Glomerular endothelial cell (primary cell): ENCODE results near the gene ZNF740. TPM values are rescaled to one million over a fixed set of nuclear protein-coding genes. Genes with fewer than 3 reads are reported as not detected.
"Not testable (repeated sequence)": the region's sequence is repeated elsewhere in the genome, so short reads cannot be mapped to it uniquely, and the experiment has no call there.

Experiments used
- DNase-seq: peaks from one replicate; pipeline ENCODE4 v3.0.0-alpha.2; 2011; ENCODE audit warnings: low read depth, low spot score; ENCODE audit errors: extremely low read depth
- total RNA-seq: library from RNA; depleted of rRNA; stranded (reverse); fragments of >200 nt; gene quantifications from 2 replicates; pipeline ENCODE4 v1.2.3, GENCODE V29; 2015

The ZNF740 gene
- total RNA-seq, 1 donor from 2014 or later, result 9.2 TPM

GRCh38 chr12:53172352-53172751 lies 8.2 kb upstream of the ZNF740 start:
- no peak for DNase-seq

GRCh38 chr12:53173085-53173715 lies 7.3 kb upstream of the ZNF740 start:
- DNase-seq, result no peak

- DNase-seq, result no peak
Measured at GRCh38 chr12:53174881-53175491, 5.5 kb upstream of the ZNF740 start.

GRCh38 chr12:53176750-53177149 lies 3.8 kb upstream of the ZNF740 start:
- no peak for DNase-seq

GRCh38 chr12:53177447-53177846 lies 3.1 kb upstream of the ZNF740 start:
- not testable (repeated sequence) for DNase-seq

GRCh38 chr12:53178803-53179202 lies 1.7 kb upstream of the ZNF740 start:
- not testable (repeated sequence) for DNase-seq

- no peak for DNase-seq
Measured at GRCh38 chr12:53179687-53180219, 769 bp upstream of the ZNF740 start.

GRCh38 chr12:53180931-53181645 lies 566 bp downstream of the ZNF740 start:
- DNase-seq, result no peak

- DNase-seq, result no peak
Measured at GRCh38 chr12:53181935-53182334, 1.4 kb downstream of the ZNF740 start.

- no peak for DNase-seq
Measured at GRCh38 chr12:53182903-53183302, 2.4 kb downstream of the ZNF740 start.

GRCh38 chr12:53184828-53185227 lies 4.3 kb downstream of the ZNF740 start:
- no peak for DNase-seq

GRCh38 chr12:53185582-53186153 lies 5.1 kb downstream of the ZNF740 start:
- no peak for DNase-seq

- DNase-seq, result no peak
Measured at GRCh38 chr12:53186745-53187144, 6.2 kb downstream of the ZNF740 start.

GRCh38 chr12:53187145-53187899 lies 6.8 kb downstream of the ZNF740 start:
- DNase-seq, result no peak

GRCh38 chr12:53190108-53190729 lies 9.7 kb downstream of the ZNF740 start:
- DNase-seq, result no peak

- DNase-seq, result no peak
Measured at GRCh38 chr12:53191096-53191884, 10.8 kb downstream of the ZNF740 start.

- no peak for DNase-seq
Measured at GRCh38 chr12:53191885-53192530, 11.5 kb downstream of the ZNF740 start.

- DNase-seq, result no peak
Measured at GRCh38 chr12:53192531-53193021, 12.1 kb downstream of the ZNF740 start.

- no peak for DNase-seq
Measured at GRCh38 chr12:53193040-53193439, 12.5 kb downstream of the ZNF740 start.
